ENCODE results near the gene PDCD7. TPM values are rescaled to one million over a fixed set of nuclear protein-coding genes. Genes with fewer than 3 reads are reported as not detected.
A peak's percentile ranks its signal among the peaks of the same experiment; 100 is the strongest.

PDCD7 gene
- total and polyA plus RNA-seq, 3 donors from 2014 or later, result 39.7 to 76.1 (median 66.8) TPM

DNA sequence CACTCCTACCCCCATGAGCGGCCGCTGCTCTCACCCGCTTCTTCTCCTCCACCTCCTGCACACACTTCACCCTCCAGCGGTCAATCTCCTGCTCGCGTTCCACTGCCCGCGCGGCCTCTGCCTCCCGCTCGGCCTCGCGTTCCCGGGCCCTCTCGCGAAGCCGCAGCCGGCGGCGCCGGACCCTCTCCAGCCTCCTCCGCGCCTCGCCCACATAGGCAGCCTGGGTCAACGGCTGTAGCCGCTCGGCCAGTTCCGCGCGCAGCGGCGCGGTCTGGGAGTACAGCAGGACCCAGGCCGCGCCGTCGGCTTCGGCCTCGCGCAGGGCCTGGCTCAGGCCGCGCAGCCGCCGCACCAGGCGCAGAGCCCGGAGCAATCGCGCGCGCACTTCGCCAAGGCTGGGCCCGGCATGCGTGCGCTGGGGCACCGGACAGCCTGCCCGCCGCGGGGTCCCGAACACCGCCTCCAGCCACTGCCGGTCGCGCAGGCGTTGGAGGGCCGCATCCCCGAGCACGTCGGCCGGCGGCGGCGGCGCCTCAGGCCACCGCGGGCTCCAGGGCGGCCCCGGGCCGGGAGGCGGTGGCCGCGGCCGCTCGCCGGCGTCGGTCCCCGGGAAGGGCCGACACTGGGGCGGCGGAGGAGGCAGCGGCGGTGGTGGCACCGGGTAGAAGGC lies 595 bp downstream of the PDCD7 start:
- intact Hi-C loops (cut with DNase I; ENCODE audit: low total_unique reads), result no loop called here
- peaks cover 15% of the 10 kb centered on the region for H3K4me1 ChIP-seq
- TF ChIP-seq POLR2A (IDR thresholded peaks at IDR 0.05), result no peak
- TF ChIP-seq, protein P1, sequence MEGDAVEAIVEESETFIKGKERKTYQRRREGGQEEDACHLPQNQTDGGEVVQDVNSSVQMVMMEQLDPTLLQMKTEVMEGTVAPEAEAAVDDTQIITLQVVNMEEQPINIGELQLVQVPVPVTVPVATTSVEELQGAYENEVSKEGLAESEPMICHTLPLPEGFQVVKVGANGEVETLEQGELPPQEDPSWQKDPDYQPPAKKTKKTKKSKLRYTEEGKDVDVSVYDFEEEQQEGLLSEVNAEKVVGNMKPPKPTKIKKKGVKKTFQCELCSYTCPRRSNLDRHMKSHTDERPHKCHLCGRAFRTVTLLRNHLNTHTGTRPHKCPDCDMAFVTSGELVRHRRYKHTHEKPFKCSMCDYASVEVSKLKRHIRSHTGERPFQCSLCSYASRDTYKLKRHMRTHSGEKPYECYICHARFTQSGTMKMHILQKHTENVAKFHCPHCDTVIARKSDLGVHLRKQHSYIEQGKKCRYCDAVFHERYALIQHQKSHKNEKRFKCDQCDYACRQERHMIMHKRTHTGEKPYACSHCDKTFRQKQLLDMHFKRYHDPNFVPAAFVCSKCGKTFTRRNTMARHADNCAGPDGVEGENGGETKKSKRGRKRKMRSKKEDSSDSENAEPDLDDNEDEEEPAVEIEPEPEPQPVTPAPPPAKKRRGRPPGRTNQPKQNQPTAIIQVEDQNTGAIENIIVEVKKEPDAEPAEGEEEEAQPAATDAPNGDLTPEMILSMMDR (IDR thresholded peaks at IDR 0.05), result no peak
- H3K27me3 ChIP-seq, result no peaks in the 10 kb centered on the region
- peak overlapping the region; percentile 88 to 93 for H3K4me3 ChIP-seq
- no peaks in the 10 kb centered on the region for H3K36me3 ChIP-seq (ENCODE audit: low read depth, missing control alignments)
- peak overlapping the region; percentile 78 to 82 for H3K27ac ChIP-seq
- WGBS, 2 donors, result 0% methylated on average over 24 to 25 of the region's 93 CpGs
- no peaks in the 10 kb centered on the region for H3K9me3 ChIP-seq
- DNase-seq, result peak; percentile 45

DNA sequence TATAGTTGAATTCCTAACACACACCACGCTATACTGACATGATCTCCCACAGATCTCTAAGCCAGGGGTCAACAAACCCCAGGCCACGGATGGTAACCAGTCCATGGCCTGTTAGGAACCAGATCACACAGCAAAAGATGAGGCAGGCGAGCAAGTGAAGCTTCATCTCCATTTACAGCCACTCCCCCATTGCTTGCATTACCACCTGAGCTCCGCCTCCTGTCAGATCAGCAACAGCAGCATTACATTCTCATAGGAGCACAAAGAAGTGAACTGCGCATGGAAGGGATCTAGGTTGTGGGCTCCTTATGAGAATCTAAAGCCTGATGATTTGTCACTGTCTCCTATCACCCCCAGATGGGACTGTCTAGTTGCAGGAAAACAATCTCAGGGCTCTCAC lies 2.7 kb downstream of the PDCD7 start:
- TF ChIP-seq, protein P1 (IDR thresholded peaks at IDR 0.05), result no peak
- TF ChIP-seq POLR2A (IDR thresholded peaks at IDR 0.05), result no peak
- Histone ChIP-seq H3K4me3 (no peak overlapping the region), H3K27me3 (no peaks in the 10 kb centered on the region), H3K9me3 (no peaks in the 10 kb centered on the region), H3K36me3 (ENCODE audit: low read depth, missing control alignments) (no peaks in the 10 kb centered on the region), H3K27ac (no peak overlapping the region), H3K4me1 (peaks cover 15% of the 10 kb centered on the region)
- intact Hi-C loops (cut with DNase I; ENCODE audit: low total_unique reads), result no loop called here
- no peak for DNase-seq
- WGBS, 2 donors, result 67 to 81% methylated on average over 5 of the region's 5 CpGs

DNA sequence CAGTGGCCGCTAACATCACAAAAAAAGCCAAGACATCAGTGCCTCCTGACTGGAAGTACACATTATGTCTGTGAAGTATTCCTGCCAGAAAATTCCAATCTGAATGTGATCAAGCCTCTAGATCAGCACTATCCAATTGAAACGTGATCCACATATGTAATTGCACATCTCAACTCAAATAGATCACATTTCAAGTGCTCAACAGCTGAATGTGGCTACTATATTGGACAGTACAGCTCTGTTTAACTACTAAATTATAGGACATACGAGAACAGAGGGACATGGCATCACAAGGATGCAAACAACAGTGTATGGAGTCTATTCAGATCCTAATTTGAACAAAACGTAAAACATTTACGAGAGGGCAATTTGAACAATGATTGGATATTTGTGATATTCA lies 18.1 kb downstream of the PDCD7 start:
- WGBS, 2 donors, result 84 to 87% methylated on average over 5 of the region's 5 CpGs
- no peak for DNase-seq
- Histone ChIP-seq H3K27me3 (no peaks in the 10 kb centered on the region), H3K4me3 (no peak overlapping the region), H3K4me1 (no peaks in the 10 kb centered on the region), H3K27ac (no peak overlapping the region), H3K36me3 (ENCODE audit: low read depth, missing control alignments) (no peaks in the 10 kb centered on the region), H3K9me3 (no peaks in the 10 kb centered on the region)
- TF ChIP-seq, protein P1 (IDR thresholded peaks at IDR 0.05), result no peak
- TF ChIP-seq POLR2A (IDR thresholded peaks at IDR 0.05), result no peak
- intact Hi-C loops (cut with DNase I; ENCODE audit: low total_unique reads), result no loop called here

DNA sequence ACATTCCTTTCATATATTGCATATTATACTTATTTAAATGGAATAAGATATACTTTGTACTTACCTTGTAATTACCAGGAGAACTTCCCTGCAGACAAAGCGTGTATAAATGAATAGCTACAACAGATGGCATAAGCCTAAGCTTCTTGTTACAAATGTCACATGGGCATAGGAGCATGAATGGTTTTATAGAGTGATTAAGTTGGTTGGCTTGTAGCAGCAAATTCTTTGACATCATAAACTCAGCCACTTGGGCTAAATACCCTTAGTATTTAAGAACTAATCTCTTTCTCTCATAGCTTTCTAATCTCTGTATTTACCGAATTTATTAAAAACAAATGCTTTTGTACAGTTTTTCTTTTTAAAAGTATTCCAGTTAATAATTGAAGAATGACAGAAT lies 18.5 kb downstream of the PDCD7 start, which contains the start of gene UBAP1L:
Gene UBAP1L (minus strand): TSS at position 115 of the 400 bp plus-strand sequence. CDS start 8,985 bp downstream, outside the sequence.
- H3K27ac ChIP-seq, result no peak within 1 kb of the TSS
- H3K36me3 ChIP-seq (ENCODE audit: low read depth, missing control alignments), result no peaks in the 10 kb centered on the region
- intact Hi-C loops (cut with DNase I; ENCODE audit: low total_unique reads), result no loop called here
- 82 to 91% methylated on average over 2 of the region's 2 CpGs for WGBS, 2 donors
- H3K4me3 ChIP-seq, result no peak within 1 kb of the TSS
- no peaks in the 10 kb centered on the region for H3K9me3 ChIP-seq
- no peaks in the 10 kb centered on the region for H3K4me1 ChIP-seq
- TF ChIP-seq, protein P1 (IDR thresholded peaks at IDR 0.05), result no peak
- no peak for TF ChIP-seq POLR2A (IDR thresholded peaks at IDR 0.05)
- H3K27me3 ChIP-seq, result no peaks in the 10 kb centered on the region
- no peak for DNase-seq

All from testis (tissue), 3 donors.